ENCODE measurements around the gene SLPI. TPM values are rescaled to one million over a fixed set of nuclear protein-coding genes. Genes with fewer than 3 reads are reported as not detected.

SLPI gene
- total RNA-seq, 4 donors from 2014 or later, result 250 to 1,637 (median 1,024) TPM

DNA sequence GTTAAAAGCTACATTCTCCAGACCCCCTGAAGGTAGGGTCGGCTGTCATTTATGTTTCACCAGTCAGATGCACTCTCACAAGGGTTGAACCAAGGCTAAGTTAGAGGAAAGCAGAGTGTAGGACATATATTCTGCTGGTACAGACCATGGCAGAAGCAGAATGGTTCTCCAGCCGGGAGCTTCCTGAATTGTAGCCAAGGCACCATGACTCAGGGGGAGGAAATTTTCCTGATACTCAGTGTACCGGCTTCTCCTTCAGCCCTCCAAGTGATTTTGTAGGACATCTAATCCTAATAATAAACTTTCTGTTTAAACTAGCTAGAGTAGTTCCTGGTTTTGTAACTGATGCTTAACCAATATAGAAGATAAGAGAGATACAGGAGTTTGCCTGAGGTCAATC lies 14.2 kb upstream of the SLPI start:
- H3K36me3 ChIP-seq, result no peaks in the 10 kb centered on the region

GRCh38 chr20:45266977-45267376 lies 12.6 kb upstream of the SLPI start:
- TF ChIP-seq CTCF (IDR thresholded peaks at IDR 0.05) (no peak), POLR2A (IDR thresholded peaks at IDR 0.05) (no peak)
- no peaks in the 10 kb centered on the region for H3K9me3 ChIP-seq
- H3K36me3 ChIP-seq, result no peaks in the 10 kb centered on the region
- H3K27me3 ChIP-seq, result peaks cover 0 to 17% (median 0%) of the 10 kb centered on the region in 4 donors
- peaks cover 0 to 5% (median 0%) of the 10 kb centered on the region in 3 donors for H3K4me1 ChIP-seq
- no peak for DNase-seq
- H3K27ac ChIP-seq, result no peak overlapping the region
- no peak overlapping the region for H3K4me3 ChIP-seq
- intact Hi-C loops (cut with DNase I), result no loop called here

More for the DNA sequence above, 14.2 kb upstream of the SLPI start:
- H3K4me1 ChIP-seq, result peaks cover 0 to 5% (median 0%) of the 10 kb centered on the region in 3 donors
- DNase-seq, result no peak
- H3K27me3 ChIP-seq, result peaks cover 0 to 24% (median 0%) of the 10 kb centered on the region in 4 donors
- TF ChIP-seq CTCF (IDR thresholded peaks at IDR 0.05), result no peak
- TF ChIP-seq POLR2A (IDR thresholded peaks at IDR 0.05), result no peak
- H3K9me3 ChIP-seq, result no peaks in the 10 kb centered on the region
- H3K4me3 ChIP-seq, result no peak overlapping the region
- WGBS, 2 donors, result 47 to 57% methylated on average over 3 of the region's 3 CpGs
- no peak overlapping the region for H3K27ac ChIP-seq
- intact Hi-C loops (cut with DNase I), result no loop called here

DNA sequence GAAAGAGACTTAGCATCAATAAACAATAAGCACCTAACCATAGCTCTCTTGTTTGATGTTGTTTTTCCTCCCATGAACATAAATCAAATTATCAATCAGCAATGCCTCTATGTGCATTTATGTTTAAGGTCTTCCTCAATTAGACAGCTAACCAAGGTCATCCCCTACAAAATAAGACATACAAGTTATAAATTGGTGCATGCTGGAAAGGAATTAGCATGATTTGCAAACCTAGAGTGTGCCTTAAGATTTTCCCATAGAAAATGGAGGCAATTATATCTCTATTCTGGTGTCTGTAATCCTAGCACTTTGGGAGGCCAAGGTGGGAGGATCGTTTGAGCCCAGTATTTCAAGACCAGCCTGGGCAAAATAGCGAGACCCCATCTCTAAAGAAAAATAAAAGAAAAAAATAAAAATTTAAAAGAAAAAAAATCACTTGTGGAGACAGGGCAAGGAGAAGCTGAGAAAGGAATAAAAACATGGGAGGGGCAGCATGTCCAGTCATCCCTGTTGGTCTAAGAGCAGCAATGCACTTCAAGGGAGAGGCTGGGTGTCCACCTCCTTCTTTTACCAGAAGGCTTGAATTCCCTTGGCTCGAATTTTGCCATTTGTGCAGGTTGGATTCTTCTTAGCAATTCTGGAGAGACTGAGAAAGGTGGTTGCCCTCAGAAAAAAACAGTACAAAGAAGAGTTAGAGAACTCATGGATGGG lies 9.3 kb upstream of the SLPI start:
- intact Hi-C loops (cut with DNase I), result no loop called here
- WGBS, 2 donors, result 62 to 69% methylated on average over 3 of the region's 3 CpGs
- no peak for DNase-seq

GRCh38 chr20:45258664-45259063 lies 4.3 kb upstream of the SLPI start:
- H3K27me3 ChIP-seq, result peaks cover 0 to 22% (median 0%) of the 10 kb centered on the region in 4 donors
- no peaks in the 10 kb centered on the region for H3K9me3 ChIP-seq
- H3K4me3 ChIP-seq, result no peak overlapping the region
- no peak for TF ChIP-seq CTCF (IDR thresholded peaks at IDR 0.05)
- TF ChIP-seq POLR2A (IDR thresholded peaks at IDR 0.05), result no peak
- no peak overlapping the region for H3K27ac ChIP-seq
- no peak for DNase-seq
- H3K36me3 ChIP-seq, result no peaks in the 10 kb centered on the region
- intact Hi-C loops (cut with DNase I), result no loop called here
- H3K4me1 ChIP-seq, result peaks cover 16 to 44% (median 22%) of the 10 kb centered on the region in 3 donors
- 54 to 67% methylated on average over 2 of the region's 2 CpGs for WGBS, 2 donors

More for the DNA sequence above, 9.3 kb upstream of the SLPI start:
- no peaks in the 10 kb centered on the region for H3K9me3 ChIP-seq
- H3K27me3 ChIP-seq, result peaks cover 0 to 29% (median 0%) of the 10 kb centered on the region in 4 donors
- no peaks in the 10 kb centered on the region for H3K4me1 ChIP-seq
- no peak overlapping the region for H3K4me3 ChIP-seq
- no peak for TF ChIP-seq POLR2A (IDR thresholded peaks at IDR 0.05)
- no peak for TF ChIP-seq CTCF (IDR thresholded peaks at IDR 0.05)
- H3K27ac ChIP-seq, result no peak overlapping the region
- no peaks in the 10 kb centered on the region for H3K36me3 ChIP-seq

DNA sequence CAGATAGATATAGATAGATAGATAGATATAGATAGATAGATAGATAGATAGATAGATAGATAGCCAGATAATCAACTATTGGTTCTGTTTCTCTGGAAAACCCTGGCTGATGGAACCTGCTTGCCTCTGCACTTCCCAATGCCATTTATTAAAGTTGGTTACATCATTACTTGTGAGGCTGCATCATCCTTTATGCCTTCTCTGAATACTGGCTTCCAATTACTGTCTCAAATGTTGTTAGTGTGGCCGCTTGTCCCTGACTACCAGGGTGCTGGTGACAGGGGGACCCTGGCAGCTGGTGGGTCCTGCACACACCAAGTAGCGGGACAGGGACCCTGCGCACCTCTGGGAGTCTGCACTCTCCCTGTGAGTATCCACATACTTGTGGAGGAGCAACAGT lies 3.9 kb upstream of the SLPI start:
- H3K27me3 ChIP-seq, result peaks cover 0 to 23% (median 0%) of the 10 kb centered on the region in 4 donors
- no peak overlapping the region for H3K27ac ChIP-seq
- intact Hi-C loops (cut with DNase I), result no loop called here
- H3K4me3 ChIP-seq, result no peak overlapping the region
- 87 to 100% methylated on average over 1 to 3 of the region's 3 CpGs for WGBS, 2 donors
- H3K9me3 ChIP-seq, result no peaks in the 10 kb centered on the region
- TF ChIP-seq CTCF (IDR thresholded peaks at IDR 0.05) (no peak), POLR2A (IDR thresholded peaks at IDR 0.05) (no peak)
- peaks cover 16 to 48% (median 25%) of the 10 kb centered on the region in 3 donors for H3K4me1 ChIP-seq
- H3K36me3 ChIP-seq, result no peaks in the 10 kb centered on the region
- no peak for DNase-seq

All from esophagus squamous epithelium (tissue), 5 donors.